ENCODE results near the gene ARRDC5.
A peak's percentile ranks its signal among the peaks of the same experiment; 100 is the strongest.
"Not testable (repeated sequence)": the region's sequence is repeated elsewhere in the genome, so short reads cannot be mapped to it uniquely, and the experiment has no call there.

ARRDC5 gene

DNA sequence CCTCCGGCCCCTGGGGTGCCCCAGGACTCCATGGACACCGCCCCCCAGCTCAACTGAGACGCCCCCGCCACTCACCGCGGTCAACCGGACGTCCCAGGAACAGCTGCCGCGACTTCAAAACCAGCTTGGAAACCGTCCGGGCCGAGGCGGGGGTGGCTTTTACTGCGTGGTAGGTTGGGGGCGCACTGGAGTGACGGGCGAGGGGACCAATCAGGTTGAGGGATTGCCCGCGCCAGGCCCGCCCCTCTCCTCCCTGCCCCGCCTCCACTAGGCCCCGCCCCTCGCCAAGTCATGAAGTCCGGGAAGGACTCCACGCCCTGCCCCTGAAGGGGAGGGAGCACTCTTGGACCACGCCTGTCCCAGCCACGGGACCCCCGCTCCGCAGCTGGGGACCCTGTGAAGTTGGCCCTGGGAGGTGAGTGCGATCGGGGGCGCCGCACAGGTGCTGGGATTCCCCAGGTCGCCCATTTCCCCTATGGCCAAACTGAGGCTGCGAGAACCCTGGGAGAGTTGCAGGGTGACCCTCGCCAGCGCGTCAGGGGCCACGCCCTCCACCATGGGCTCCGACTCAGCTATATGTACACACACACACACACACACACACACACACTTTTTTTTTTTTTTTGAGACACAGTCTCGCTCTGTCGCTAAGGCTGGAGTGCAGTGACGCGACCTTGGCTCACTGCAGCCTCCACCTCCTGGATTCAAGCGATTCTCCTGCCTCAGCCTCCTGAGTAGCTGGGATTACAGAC lies 35.0 kb downstream of the ARRDC5 start, which contains the start of gene PLIN3:
PLIN3 (minus strand) TSS at position 134 of the 752 bp plus-strand sequence. CDS start 6,273 bp downstream, outside the sequence.
- DNase-seq: peak; percentile 22 to 82

DNA sequence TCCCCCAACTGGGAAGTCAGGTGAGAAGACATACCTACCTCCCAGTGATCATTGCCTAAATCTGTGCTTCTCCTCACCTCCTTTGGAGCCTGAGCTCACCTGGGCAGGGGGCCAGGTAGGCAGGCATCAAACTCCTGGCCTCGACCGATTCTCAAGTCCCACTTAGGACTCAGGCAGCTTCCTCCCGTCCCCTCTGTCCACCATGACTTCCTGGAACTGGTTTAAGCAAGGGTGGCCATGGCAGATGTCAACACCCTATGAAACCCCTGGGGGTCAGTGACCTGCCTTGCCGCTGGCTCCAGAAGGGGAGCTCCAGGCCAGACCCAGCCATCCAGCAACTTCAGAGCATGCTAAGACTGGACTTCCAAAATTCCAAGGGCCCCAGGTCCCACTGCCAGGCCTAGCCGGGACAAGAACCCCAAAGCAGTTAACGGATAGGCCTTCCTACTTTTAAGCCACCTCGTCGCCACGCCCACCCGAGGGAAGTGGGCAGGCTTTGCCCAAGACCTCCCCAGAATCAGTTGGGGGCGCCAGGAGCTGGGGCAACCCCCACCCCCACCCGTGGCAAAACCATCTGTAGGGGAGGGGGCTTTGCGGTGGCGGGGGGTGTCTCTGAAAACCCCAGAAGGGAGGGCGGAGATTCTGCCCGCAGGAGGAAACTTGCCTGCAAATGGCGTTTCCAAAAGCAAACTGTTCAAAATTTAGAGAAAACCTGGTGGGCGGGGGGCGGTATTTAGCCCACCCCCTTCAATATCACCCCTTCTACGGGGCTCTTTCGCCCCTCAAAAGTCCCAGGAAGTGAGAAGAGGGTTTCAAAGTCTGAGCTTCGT lies 35.9 kb downstream of the ARRDC5 start:
- DNase-seq: no peak

DNA sequence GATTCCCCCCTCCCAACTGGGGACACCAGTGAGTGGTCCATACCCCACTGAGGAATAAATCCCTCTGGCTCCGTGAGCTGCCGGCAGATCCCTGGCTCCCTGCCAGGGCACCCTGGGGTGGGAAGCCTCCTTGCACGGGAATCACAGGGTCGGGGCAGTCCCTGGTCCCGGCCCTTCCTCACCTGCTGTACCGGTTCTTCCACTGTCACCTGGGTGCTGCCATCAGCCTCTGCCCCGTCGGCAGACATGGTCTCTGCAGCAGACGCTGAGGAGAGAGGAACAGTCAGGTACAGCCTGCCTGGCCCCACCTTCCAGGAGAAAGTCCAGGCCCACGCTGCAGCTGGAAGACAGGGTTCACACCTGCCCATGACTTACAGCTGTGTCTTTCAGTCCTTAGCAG lies 41.5 kb downstream of the ARRDC5 start:
- DNase-seq: peak; percentile 38 to 76

DNA sequence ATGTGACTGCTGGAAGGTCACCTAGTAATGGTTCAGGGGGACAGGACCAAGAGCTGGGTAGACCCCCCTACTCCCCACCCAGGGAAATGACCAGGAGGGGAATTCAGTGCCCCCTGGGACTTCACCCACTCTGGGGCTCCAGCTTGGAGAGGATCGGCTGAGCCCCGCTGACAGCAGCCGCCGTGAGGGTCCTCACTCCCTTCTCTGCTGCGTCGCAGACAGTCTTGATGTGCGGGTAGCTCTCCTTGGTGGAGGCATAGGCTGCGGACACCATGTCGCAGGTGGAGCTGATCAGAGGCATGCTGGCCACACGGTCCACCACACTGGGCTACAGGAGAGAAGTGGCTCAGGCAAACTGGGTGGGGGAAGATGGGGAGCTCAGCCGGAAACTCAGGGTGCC lies 43.0 kb downstream of the ARRDC5 start:
- no peak for DNase-seq

DNA sequence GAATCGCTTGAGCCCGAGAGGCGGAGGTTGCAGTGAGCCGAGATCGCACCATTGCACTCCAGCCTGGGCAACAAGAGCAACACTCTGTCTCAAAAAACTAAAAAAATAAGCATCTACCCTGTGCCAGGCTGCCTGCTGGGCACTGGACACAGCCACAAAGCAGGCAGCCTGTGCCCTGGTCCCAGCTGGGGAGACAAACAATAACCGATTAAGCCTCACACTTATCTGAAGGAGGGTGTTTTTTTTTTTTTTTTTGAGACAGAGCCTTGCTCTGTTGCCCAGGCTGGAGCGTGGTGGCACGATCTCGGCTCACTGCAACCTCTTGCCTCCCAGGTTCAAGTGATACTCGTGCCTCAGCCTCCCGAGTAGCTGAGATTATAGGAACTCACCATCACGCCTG lies 46.2 kb downstream of the ARRDC5 start:
- not testable (repeated sequence) for DNase-seq

DNA sequence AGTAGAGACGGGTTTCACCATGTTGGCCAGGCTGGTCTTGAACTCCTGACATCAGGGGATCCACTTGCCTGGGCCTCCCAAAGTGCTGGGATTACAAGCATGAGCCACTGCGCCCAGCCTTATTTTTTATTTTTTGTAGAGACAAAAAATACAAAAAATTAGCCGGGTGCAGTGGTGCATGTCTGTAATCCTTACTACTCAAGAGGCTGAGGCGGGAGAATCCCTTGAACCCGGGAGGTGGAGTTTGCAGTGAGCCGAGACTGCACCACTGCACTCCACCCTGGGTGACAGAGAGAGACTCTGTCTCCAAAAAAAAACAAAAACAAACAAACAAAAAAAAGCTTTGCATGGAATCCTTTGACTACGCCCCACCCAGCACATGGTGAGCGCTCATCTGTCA lies 49.2 kb downstream of the ARRDC5 start:
- not testable (repeated sequence) for DNase-seq

DNA sequence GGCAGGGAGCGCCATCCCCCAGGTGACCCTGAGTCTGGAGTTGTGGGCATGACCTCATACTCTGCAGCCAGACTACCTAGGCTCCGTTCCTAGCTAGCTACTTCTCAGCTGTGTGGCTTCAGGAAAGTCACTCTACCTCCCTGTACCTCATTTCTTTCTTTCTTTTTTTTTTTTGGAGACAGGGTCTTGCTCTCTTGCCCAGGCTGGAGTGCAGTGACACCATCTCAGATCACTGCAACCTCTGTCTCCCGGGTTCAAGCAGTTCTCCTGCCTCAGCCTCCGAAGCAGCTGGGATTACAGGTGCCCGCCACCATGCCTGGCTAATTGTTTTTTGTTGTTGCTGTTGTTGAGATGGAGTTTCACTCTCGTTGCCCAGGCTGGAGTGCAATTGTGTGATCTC lies 50.2 kb downstream of the ARRDC5 start:
- DNase-seq: no peak

DNA sequence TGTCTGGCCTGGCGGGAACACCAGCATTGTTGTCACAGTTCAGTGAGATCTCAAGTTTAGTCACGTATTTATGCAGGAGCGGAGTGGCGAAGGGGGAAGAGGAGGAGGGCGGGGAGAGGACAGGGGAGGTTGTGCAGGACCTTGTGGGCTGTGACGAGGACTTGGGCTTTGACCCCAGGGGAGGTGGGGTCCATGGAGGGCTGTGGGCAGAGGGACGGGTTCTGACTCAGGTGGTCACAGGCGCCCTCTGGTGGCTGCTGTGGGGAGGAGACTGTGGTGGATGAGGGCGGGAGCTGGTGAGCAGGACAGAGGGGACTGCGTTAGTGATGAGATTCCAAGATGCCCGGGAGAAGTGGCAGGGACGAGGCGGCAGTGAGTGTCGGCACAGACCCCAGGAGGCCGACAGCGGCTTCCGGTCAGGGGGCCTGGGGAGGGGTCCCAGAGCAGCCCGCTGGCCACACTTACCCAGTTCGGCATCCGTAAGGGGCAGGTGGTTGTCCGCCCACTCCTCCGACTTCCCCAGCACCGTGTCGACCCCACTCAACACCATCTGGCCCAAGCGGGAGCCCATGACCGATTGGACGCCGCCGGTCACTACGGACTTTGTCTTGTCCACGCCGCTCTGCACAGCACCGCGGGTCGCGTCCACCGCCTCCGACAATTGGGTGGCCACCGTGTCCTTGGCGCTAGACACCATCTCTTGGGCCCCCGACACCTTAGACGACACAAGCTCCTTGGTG lies 51.0 kb downstream of the ARRDC5 start:
- peak; percentile 28 to 60 for DNase-seq

DNA sequence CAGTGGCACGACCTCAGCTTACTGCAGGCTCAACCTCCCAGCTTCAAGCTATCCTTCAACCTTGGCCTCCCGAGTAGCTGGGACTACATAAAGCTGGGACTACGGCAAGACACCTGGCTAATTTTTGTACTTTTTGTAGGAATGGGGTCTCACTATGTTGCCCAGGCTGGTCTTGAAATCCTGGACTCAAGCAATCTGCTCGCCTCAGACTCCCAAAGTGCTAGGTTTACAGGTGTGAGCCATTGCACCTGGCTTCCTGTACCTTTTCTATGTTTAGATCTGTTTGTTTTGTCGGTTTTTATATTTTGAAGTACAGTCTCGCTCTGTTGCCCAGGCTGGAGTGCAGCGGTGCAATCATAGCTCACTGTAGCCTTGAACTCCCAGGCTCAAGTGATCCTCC lies 53.7 kb downstream of the ARRDC5 start:
- DNase-seq: no peak

DNA sequence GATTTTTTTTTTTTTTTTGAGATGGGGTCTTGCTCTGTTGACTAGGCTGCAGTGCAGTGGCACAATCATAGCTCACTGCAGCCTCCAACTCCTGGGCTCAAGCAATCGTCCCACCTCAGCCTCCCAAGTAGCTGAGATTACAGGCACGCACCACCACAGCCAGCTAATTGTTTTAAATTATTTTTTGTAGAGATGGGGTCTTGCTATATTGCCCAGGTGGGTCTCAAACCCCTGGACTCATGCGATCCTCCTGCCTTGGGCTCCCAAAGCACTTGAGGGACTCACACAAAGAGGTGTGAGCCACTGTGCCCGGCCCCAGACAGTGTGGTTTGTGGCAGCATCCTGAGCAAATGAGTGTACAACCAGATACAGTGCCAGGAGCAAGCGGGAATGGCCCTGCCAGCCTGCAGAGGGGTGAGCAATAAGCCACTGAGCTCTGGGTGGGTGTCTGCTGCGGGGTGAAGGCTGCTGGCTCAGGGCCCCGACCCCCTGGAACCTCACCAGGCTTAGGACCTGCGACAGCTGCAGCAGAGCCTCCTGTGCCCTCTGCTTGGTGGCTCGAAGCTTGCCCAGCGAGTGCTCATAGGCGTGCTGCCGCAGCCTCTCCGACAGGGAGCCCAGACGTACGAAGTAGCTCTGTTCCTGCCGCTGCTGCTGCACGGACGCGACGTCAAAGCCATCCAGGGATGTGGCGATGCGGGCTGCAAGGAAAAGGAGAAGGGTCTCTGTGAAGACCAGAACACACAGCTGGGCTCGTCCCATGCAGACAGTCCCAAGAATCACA lies 55.3 kb downstream of the ARRDC5 start:
- DNase-seq: no peak

DNA sequence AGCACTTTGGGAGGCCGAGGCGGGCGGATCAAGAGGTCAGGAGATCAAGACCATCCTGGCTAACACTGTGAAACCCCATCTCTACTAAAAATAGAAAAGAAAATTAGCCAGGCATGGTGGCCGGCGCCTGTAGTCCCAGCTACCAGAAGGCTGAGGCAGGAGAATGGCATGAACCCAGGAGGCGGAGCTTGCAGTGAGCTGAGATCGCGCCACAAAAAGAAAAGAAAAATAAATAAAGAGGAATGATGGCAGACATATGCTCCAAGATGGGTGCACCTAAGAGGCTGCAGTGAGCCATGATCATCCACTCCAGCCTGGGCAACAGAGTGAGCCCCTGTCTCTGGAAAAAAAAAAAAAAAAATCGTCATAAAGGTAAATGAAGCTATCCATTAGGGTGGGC lies 56.7 kb downstream of the ARRDC5 start:
- not testable (repeated sequence) for DNase-seq

DNA sequence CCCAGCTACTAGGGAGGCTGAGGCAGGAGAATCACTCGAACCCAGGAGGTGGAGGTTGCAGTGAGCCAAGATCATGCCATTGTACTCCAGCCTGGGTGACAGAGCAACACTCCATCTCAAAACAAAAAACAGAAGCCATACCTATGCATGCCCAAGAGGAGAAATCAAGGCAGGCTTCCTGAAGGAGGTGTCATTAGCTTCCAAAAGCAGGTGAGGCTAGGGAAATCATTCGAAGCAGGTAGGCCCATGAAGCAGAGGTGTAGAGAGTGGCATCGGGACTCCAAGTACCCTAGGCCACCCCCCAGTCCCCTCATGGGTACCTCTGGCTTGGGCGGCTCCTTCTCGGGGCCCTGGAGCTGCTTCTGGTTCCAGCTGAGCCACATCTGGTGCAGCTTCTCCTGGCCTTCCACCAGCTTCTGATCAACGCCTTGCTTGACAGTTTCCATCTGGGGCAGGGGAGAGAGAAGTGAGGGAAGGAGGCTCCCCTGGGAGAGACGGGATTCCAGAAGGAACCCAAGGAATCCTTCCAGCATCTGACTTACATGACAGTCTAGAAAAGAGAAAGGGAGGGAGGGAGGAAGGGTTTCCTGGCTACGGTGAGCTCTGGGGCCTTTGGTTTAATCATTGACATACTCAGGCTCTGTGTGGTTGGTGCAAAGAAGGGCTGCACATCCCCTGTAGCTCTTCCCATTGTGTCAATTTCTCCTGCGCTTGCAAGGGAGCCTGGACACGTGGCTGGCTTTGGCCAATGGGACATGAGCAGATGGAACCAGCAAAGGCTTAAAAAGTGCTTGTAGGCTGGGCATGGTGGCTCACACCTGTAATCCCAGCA lies 58.1 kb downstream of the ARRDC5 start:
- peak; percentile 6 to 28 for DNase-seq

DNA sequence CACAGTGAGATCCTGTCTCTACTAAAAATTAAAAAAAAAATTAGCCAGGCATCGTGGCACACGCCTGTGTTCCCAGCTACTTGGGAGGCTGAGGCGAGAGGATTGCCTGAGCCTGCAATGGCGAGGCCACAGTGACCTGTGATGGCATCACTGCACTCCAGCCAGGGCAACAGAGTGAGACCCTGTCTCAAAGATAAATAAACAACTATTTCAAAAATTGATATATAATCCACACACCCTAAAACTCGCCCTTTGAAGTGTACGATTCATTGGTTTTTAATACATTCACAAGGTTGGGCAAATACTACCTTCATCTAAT lies 59.1 kb downstream of the ARRDC5 start:
- no peak for DNase-seq
